Suprapubic skin (tissue), 4 donors: ENCODE measurements around the gene RANGRF.

Experiments
- EP300 ChIP-seq: sonication (generic); formaldehyde crosslinking; IDR thresholded peaks from one replicate; pipeline ENCODE4 v1.6.1; 2017; ENCODE audit warnings: antibody characterized with exemption
- POLR2A ChIP-seq, 2 donors: fragments of 450-650 bp; IDR thresholded peaks; one replicate each; pipeline ENCODE4 v1.6.1; 2017; ENCODE audit warnings: antibody characterized with exemption in 2 of 2, mild to moderate bottlenecking in 2 of 2, moderate library complexity in 2 of 2
- POLR2AphosphoS5 ChIP-seq, 3 donors: sonication (generic); formaldehyde crosslinking; IDR thresholded peaks; one replicate each; pipeline ENCODE4 v1.6.1; 2017; ENCODE audit warnings: antibody characterized with exemption in 3 of 3
- TF ChIP-seq, protein P1 (sequence below), 2 donors: fragments of 200-600 bp in 1 of 2; fragments of 450-650 bp in 1 of 2; sonication (generic) in 1 of 2; IDR thresholded peaks; one replicate each; pipeline ENCODE4 v1.5.1; 2016 to 2019; ENCODE audit warnings: antibody characterized with exemption in 2 of 2, mild to moderate bottlenecking in 1 of 2, moderate library complexity in 1 of 2

DNA sequence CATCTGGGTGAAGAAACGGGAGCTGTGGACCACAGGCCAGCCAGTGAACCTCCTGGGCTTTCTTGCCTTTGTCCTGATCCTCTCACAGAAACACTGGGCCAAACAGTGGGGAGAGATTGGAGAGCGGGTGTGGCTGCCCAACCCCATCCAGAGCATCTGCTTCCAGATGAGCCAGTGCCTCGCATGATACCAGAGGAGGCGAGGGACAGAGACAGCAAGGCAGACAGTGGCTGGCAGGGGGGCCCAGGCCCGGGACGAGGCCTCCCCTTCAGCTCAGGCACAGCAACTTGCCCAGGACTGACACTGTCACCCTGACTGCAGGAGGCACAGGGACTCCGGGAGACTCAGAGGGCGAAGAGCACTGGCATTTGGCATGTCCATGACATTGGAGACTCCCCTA is 33.6 kb downstream of the RANGRF start:
- TF ChIP-seq, protein P1, sequence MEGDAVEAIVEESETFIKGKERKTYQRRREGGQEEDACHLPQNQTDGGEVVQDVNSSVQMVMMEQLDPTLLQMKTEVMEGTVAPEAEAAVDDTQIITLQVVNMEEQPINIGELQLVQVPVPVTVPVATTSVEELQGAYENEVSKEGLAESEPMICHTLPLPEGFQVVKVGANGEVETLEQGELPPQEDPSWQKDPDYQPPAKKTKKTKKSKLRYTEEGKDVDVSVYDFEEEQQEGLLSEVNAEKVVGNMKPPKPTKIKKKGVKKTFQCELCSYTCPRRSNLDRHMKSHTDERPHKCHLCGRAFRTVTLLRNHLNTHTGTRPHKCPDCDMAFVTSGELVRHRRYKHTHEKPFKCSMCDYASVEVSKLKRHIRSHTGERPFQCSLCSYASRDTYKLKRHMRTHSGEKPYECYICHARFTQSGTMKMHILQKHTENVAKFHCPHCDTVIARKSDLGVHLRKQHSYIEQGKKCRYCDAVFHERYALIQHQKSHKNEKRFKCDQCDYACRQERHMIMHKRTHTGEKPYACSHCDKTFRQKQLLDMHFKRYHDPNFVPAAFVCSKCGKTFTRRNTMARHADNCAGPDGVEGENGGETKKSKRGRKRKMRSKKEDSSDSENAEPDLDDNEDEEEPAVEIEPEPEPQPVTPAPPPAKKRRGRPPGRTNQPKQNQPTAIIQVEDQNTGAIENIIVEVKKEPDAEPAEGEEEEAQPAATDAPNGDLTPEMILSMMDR (IDR thresholded peaks at IDR 0.05): no peak
- no peak for TF ChIP-seq POLR2AphosphoS5 (IDR thresholded peaks at IDR 0.05)
- TF ChIP-seq POLR2A (IDR thresholded peaks at IDR 0.05): no peak
- TF ChIP-seq EP300: no peak
